H54 (cell line): ENCODE measurements around the gene RB1.
"Not testable (repeated sequence)": the region's sequence is repeated elsewhere in the genome, so short reads cannot be mapped to it uniquely, and the experiment has no call there.

ENCODE experiments used
- DNase-seq: peaks from one replicate; pipeline ENCODE4 v3.0.0; 2011; ENCODE audit warnings: low spot score, mixed read lengths; ENCODE audit not compliant: insufficient read length
- FAIRE-seq: peaks from 3 replicates; lab custom pipeline; 2011; peaks lifted over from hg19 to GRCh38; lab: Jason Lieb, UNC
- POLR2A ChIP-seq: IDR thresholded peaks from 2 replicates; pipeline ENCODE4 v1.6.1; 2011; ENCODE audit warnings: low read depth, mild to moderate bottlenecking, low read length

The RB1 gene

DNA sequence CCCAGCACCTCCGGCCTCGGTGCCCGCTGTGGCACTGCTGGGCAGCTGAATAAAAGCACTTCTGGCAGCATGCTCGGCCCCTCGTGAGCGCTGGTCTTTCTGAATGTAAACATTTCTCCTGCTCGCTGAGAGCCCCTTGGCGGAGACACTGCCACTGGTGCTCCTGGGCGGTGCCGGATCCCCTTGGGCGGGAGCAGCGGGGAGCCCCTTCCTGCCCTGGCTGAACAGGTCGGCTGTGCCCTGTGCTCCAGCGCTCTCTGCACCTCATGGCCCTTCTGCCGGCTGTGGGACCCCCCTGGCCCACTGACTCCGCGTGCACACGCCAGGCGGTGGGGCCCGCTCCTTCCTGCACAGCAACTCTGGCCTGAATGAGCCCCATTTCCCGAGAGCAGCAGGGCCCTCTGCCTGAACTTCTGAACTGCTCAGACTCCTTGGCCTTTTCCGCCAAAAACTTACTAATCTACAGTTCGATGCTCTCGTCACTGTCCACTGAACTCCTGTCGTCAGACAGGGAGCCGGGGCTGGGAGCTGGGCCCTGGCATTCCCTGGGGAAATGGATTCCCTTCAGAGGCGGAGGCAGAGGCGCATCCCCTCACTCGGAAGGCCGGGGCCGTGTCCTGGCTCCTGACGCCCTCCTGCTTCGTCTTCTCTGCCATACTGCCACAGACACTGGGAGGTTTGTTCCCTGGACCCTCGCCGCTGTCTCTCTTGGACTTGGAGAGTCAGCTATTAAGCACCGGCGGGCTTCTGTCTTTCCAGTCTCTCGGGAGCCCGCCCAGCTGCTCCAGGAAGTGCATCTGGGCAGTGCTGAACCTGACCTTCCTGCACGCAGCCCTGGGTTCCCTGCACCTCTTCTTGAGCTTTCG, 14.2 kb downstream of the RB1 start:
- FAIRE-seq (no peak), DNase-seq (no peak)
- TF ChIP-seq POLR2A: no peak

DNA sequence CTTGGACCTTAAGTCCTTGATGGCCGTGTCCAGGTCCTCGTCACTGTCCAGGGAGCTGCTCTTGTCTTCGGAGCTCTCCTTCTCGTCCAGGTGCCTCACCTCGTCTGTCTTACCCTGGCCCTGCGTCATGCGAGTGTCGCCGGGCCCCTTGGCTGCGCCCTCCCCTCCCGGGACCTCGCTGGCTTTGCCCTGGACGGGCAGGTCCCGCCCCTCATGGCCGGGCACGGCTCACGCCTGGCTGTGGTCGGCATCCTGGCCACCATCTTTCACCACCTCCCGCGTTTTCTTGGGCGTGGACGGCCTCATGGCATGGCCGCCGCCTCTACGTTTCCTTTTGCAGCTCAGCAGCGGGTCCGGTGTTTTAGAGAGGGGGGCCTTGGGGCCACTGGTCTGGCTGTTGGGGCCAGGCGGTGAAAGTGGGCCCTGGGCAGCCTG, 14.8 kb downstream of the RB1 start:
- no peak for TF ChIP-seq POLR2A

GRCh38 chr13:48318821-48319511, 15.4 kb downstream of the RB1 start:
- no peak for DNase-seq
- FAIRE-seq: no peak
- TF ChIP-seq POLR2A: no peak

More for the DNA sequence above, 14.8 kb downstream of the RB1 start:
- DNase-seq: no peak
- FAIRE-seq: no peak

- FAIRE-seq (no peak), DNase-seq (no peak)
- no peak for TF ChIP-seq POLR2A
These were observed 16.2 kb downstream of the RB1 start for GRCh38 chr13:48319531-48320398.

DNA sequence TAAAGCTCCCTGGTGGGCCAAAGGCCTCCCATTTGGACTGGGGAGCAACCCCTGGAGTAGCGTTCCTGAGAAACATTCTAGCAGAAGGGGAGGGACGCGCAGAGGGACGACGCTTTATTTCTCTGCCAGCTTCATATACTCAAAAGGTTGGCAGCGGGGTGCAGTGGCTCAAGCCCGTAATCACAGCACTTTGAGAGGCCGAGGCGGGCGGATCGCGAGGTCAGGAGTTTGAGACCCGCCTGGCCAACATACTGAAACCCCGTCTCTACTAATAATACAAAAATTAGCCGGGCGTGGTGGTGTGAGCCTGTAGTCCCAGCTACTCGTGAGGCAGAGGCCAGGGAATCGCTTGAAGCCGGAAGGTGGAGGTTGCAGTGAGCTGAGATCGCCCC, 16.8 kb downstream of the RB1 start:
- DNase-seq: no peak
- no peak for TF ChIP-seq POLR2A
- FAIRE-seq: no peak

DNA sequence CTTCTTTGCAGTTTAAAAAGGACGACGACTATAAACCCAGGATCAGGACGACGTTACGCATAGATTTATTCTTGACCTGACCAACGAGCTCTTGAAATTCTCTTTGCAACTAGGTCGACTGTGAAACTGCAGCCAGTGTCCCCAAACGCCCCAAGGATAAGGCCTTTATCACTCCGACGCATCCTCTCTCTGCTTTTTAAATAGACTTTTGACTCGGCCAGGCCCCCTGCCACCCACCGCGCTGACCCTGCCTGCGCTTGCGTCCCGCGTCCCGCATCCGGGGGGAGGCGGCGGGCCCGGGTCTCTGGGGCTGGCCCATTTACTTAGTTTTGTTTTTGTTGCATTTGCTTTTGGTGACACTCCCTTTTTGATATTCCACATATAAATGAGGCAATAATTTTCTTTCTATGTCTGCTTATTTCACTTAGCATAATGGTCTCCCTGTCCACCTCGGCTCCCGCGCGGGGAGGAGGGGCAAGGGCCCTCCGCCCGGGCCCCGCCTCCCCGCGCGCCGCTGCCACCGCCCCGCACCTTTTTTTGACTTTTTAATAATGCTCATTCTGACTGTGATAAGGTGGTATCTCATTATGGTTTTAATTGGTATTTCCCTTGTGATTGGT, 17.4 kb downstream of the RB1 start:
- no peak for DNase-seq
- FAIRE-seq: no peak
- TF ChIP-seq POLR2A: no peak

GRCh38 chr13:48322294-48322693, 18.7 kb downstream of the RB1 start:
- DNase-seq: no peak
- no peak for FAIRE-seq
- TF ChIP-seq POLR2A: no peak

DNA sequence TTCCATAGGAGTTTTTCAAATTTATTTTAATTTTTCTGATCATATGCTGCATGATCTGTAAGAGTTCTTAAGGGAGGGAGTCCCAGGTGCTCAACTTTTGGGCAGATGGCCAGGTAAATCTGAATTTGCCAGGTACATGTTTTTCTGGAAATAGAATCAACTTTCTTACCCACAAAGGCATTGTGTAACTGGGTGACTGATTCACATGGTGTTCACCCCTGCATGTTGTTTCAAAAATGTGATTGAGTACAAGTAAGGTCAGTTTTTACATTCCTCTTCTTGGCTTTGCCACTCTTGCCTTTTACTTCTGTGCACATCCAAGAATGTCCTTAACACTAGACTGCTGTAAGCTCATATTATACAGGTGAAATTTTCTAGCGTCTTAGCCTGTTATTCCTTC, 30.4 kb downstream of the RB1 start:
- no peak for TF ChIP-seq POLR2A
- no peak for DNase-seq
- no peak for FAIRE-seq

DNA sequence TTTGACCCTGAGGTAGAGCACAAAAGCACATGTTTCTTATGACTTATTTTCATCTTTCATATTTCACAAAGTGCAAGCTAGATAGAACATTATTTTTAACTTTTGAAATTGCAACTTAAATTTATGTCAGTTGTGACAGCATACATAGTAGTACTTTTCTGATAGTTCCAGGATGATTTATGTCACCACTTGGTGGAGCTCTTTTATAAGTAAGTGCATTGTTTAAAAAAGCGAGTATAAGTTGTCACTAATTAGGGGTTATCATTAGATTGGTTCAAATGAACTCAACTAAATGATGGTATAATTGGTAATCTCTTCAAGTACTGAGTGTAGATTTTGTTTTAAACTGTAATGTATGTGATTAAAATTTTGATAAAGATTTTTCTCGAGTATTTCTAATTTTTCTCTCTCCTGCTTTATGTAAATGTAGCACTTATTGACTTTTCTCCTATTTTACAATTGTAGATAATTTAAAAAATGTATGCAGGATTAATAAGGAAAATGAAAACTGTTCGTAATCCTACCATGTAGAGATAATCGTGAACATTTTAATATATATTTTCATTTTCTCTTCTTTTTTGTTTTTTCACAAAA, 31.1 kb downstream of the RB1 start:
- DNase-seq (no peak), FAIRE-seq (no peak)
- TF ChIP-seq POLR2A: no peak

DNA sequence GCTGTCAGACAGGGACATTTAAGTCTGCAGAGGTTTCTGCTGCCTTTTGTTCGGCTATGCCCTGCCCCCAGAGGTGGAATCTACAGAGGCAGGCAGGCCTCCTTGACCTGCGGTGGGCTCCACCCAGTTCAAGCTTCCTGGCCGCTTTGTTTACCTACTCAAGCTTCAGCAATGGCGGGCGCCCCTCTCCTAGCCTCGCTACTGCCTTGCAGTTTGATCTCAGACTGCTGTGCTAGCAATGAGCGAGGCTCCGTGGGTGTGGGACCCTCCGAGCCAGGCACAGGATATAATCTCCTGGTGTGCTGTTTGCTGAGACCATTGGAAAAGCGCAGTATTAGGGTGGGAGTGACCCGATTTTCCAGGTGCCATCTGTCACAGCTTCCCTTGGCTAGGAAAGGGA, 35.6 kb downstream of the RB1 start:
- not testable (repeated sequence) for DNase-seq, FAIRE-seq

DNA sequence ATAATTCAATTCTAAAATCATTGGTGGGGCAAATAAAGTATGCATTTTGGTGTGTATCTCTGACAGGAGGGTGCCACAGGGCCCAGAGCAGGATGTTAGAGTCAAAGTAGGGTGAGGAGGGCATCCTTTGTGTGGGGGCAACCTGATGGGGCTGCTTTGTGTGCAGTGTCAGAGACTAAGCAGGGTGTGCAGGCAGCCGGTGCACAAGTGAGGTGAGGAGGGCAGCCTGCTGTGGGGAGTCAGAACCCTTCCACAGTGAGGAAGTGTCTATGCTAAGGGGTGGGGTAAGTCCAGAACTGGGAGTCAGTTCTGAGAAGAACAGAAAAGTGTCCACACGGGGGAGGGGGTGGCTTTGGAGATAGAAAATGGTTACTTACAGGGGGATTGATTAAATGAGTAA, 40.7 kb downstream of the RB1 start:
- FAIRE-seq (no peak), DNase-seq (no peak)
- no peak for TF ChIP-seq POLR2A

DNA sequence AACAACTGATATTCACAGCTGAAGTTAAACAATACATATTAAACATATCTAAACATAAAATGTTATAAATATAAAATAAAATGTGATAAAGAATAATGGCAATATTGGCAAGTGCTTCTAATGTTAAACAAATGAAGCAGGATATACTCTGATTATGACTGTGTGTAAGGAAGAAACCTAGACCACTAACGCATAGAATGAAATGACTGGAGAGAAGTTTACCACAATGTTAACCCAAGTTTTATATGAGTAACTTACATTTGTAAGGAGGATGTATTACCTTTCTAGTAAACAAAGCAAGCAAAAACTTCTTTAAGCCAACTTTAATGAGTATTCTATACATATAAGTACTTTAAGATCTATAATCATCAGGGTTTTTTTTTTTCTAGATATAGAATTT, 43.0 kb downstream of the RB1 start:
- no peak for FAIRE-seq
- no peak for TF ChIP-seq POLR2A

DNA sequence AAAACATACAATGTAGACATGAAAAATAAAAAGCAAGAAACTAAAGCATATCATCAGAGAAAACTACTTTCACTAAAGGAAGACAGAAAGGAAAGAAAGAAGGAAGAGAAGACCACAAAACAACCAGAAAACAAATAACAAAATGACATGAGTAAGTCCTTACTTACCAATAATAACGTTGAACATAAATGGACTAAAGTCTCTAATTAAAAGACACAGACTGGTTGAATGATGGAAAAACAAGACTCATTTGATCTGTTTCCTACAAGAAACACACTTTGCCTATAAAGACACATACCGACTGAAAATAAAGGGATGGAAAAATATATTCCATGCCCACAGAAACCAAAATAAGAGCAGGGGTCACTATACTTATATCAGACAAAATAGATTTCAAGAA, 46.0 kb downstream of the RB1 start:
- no peak for TF ChIP-seq POLR2A
- no peak for FAIRE-seq
- no peak for DNase-seq

More for the DNA sequence above, 43.0 kb downstream of the RB1 start:
- no peak for DNase-seq
